Activated gamma-delta T cell (primary cell): Measurements from ENCODE around the gene MAP3K15.

Source experiments
- DNase-seq: peaks from one replicate; lab custom pipeline; 2025; lab: John Stamatoyannopoulos, UW
- total RNA-seq, 2 donors: gene quantifications; one replicate each; lab custom pipeline; 2026; lab: John Stamatoyannopoulos, UW

The MAP3K15 gene, protein sequence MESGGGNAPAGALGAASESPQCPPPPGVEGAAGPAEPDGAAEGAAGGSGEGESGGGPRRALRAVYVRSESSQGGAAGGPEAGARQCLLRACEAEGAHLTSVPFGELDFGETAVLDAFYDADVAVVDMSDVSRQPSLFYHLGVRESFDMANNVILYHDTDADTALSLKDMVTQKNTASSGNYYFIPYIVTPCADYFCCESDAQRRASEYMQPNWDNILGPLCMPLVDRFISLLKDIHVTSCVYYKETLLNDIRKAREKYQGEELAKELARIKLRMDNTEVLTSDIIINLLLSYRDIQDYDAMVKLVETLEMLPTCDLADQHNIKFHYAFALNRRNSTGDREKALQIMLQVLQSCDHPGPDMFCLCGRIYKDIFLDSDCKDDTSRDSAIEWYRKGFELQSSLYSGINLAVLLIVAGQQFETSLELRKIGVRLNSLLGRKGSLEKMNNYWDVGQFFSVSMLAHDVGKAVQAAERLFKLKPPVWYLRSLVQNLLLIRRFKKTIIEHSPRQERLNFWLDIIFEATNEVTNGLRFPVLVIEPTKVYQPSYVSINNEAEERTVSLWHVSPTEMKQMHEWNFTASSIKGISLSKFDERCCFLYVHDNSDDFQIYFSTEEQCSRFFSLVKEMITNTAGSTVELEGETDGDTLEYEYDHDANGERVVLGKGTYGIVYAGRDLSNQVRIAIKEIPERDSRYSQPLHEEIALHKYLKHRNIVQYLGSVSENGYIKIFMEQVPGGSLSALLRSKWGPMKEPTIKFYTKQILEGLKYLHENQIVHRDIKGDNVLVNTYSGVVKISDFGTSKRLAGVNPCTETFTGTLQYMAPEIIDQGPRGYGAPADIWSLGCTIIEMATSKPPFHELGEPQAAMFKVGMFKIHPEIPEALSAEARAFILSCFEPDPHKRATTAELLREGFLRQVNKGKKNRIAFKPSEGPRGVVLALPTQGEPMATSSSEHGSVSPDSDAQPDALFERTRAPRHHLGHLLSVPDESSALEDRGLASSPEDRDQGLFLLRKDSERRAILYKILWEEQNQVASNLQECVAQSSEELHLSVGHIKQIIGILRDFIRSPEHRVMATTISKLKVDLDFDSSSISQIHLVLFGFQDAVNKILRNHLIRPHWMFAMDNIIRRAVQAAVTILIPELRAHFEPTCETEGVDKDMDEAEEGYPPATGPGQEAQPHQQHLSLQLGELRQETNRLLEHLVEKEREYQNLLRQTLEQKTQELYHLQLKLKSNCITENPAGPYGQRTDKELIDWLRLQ (N-terminal part only)
- 0.26 to 0.31 reads per million in 2 donors for total RNA-seq

GRCh38 chrX:19514791-19515614 lies at the start of gene MAP3K15:
TSS of gene MAP3K15 (minus strand) at chrX:19515508. CDS start at chrX:19515261, 247 bp downstream.
- no peak for DNase-seq

GRCh38 chrX:19564606-19565005 lies 49.3 kb upstream of the MAP3K15 start:
- no peak for DNase-seq

- no peak for DNase-seq
Observed at GRCh38 chrX:19563746-19564145, 48.4 kb upstream of the MAP3K15 start.

- no peak for DNase-seq
Observed at GRCh38 chrX:19563327-19563726, 48.0 kb upstream of the MAP3K15 start.

DNA sequence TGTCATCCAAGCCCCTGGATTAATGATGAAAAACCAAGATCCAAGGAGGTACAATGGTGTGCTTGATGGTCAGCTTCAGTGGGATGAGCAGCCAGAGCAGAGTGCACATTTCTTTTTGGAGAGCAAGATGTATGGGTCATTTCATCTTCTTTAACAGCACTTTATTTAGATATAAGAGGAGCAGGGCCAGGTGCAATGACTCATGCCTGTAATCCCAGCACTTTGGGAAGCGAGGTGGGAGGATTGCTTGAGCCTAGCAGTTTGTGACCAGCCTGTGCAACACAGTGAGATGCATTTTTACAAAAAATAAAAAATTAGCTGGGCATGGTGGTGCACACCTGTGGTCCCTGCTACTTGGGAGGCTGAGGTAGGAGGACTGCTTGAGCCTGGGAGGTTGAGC lies 45.3 kb upstream of the MAP3K15 start:
- no peak for DNase-seq

- DNase-seq, result no peak
Observed at GRCh38 chrX:19557822-19558221, 42.5 kb upstream of the MAP3K15 start.

DNA sequence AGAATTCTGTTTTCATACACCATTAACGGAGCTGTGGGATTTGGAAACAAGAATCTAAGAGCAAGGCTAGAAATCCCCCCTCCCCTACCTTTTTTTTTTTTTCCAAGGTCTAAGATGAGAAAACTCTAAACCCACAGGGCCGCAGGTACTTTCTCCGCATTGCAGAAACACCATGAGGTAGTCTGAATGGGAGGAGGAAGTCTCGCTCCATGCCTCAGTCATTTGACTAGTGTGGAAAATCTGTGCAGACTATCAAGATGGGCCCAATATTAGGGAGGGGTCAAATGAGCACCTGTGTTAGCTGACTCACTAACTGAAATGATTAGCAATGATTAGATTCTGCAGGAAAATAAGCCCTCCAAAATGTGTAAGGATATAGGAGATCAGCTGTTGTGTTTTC lies 40.9 kb upstream of the MAP3K15 start:
- no peak for DNase-seq

DNA sequence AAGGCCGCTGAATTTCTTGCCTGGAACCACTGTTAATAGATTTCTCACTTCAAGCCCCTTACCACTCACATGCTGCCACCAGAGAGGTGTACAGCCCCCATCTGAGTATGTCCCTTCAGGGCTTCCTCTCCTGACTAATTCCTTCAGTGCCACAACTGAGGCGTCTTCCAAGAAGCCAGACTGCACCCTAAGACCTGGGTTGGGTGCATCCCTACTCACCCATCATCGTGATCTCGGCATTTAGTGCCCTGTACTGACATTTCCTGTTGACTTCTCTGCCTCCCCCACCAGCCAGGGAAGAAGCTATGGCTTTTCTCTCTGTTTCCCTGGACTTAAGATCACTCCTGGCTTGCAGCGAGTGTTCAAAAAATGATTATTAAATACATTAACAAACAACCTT lies 40.4 kb upstream of the MAP3K15 start:
- DNase-seq, result no peak

- no peak for DNase-seq
Observed at GRCh38 chrX:19555236-19555635, 39.9 kb upstream of the MAP3K15 start.

DNA sequence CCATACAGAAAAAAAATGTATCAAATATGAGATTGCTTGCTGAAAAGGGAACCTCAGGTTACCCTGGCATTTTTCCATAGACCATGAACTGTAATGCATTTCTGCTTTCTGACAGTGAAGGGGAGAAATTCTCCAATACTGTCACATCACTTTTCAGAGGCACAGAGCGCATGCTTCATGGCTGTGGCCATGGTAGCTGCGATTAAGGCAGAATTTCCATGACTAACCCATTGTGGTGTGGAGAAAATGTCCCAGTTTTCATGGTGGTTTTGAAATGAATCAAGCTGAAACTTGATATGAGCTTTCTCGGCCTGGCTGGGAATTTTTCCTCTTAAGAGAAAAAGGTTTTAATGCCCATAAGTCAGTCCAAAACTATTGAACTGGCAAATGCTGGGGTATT lies 39.5 kb upstream of the MAP3K15 start:
- DNase-seq, result no peak

DNA sequence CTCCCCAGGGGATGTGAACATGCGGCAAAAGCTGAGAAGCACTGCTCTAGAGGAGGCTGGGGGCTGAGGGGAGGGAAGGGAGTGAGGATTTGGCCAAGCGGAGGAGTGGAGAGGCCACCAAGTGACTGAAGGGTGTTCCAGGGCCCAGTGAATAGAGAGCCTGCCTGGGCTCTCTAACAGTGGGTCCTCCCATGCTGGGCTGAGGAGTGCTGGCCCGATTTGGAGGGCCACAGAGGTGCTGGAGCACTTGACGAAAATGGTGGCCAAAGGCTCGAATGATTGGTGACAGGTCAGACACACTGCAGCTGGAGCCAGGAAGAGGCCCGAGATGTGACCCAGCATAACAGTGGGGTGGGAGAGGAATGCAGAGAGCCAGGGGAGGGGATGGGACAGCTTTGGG lies 37.5 kb upstream of the MAP3K15 start:
- no peak for DNase-seq

GRCh38 chrX:19549838-19550237 lies 34.5 kb upstream of the MAP3K15 start:
- no peak for DNase-seq

- no peak for DNase-seq
Observed at GRCh38 chrX:19548934-19549333, 33.6 kb upstream of the MAP3K15 start.

GRCh38 chrX:19548279-19548678 lies 33.0 kb upstream of the MAP3K15 start:
- DNase-seq, result no peak

DNA sequence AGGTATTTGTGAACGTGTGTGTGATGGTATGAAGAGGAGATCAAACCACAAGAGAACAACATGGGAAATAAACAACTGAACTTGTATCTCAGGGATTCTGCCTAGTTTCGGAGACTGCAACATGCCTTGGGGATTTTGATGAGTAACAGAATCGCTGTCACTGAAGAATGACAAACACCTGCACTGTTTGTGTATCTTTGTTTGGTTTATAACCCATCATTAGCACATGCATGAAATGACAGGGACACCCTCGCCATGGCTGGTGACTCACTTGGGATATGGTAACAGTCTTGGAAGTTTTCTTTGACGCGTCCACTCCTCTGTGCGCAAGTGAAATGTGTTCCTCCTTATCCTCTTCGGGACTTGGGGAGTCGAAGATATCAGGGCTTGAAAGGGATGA lies 30.3 kb upstream of the MAP3K15 start:
- no peak for DNase-seq

GRCh38 chrX:19544693-19545305 lies 29.5 kb upstream of the MAP3K15 start:
- DNase-seq, result no peak

GRCh38 chrX:19543951-19544381 lies 28.7 kb upstream of the MAP3K15 start:
- DNase-seq, result no peak

GRCh38 chrX:19543020-19543715 lies 27.9 kb upstream of the MAP3K15 start:
- no peak for DNase-seq

- no peak for DNase-seq
Observed at GRCh38 chrX:19541931-19542330, 26.6 kb upstream of the MAP3K15 start.

- DNase-seq, result no peak
Observed at GRCh38 chrX:19541196-19541595, 25.9 kb upstream of the MAP3K15 start.
